HG03460 (cell line): ENCODE data around the gene SHD.
"Not testable (repeated sequence)": the region's sequence is repeated elsewhere in the genome, so short reads cannot be mapped to it uniquely, and the experiment has no call there.

ENCODE experiments used
- ATAC-seq: cut with Tn5 transposase; IDR thresholded peaks from one replicate; pipeline ENCODE4 v1.9.1; 2021; ENCODE audit not compliant: unreplicated experiment

SHD gene

GRCh38 chr19:4267101-4267900 lies 11.8 kb upstream of the SHD start:
- ATAC-seq, result no peak

GRCh38 chr19:4267901-4268815 lies 10.9 kb upstream of the SHD start:
- ATAC-seq, result no peak

- no peak for ATAC-seq
Observed at GRCh38 chr19:4268816-4269430, 10.1 kb upstream of the SHD start.

- ATAC-seq, result no peak
Observed at GRCh38 chr19:4272894-4273293, 6.2 kb upstream of the SHD start.

DNA sequence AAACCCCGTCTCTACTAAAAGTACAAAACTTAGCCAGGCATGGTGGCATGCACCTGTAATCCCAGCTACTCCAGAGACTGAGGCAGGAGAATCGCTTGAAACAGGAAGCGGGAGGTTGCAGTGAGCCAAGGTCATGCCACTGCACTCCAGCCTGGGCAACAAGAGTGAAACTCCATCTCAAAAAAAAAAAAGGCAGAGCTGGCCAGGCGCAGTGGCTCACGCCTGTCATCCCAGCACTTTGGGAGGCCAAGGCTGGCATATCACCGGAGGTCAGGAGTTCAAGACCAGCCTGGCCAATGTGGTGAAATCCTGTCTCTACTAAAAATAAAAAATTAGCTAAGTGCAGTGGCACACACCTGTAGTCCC lies 4.8 kb upstream of the SHD start:
- not testable (repeated sequence) for ATAC-seq

GRCh38 chr19:4277191-4277696 lies 1.8 kb upstream of the SHD start:
- ATAC-seq, result no peak

DNA sequence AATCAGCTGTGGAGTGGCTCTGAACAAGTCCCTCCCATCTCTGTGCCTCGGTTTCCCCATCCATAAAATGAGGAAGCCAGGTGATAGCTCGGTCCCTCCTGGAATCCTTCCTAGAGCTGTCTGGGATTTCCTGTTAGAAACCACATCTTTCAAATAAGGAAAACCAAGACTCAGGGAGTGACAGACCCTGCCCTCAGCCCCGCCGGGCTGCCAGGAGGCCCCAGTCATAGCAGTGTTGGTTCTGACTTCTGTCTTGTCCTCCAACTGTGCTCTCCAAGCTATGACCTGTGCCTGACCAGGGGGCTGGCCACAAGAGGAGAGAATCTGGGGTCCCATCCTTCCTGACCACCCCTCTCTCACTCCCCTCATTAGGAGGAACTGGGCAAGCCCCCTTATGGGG lies 1.1 kb upstream of the SHD start:
- ATAC-seq, result no peak

- ATAC-seq, result no peak
Observed at GRCh38 chr19:4279267-4279529, 132 bp downstream of the SHD start.

GRCh38 chr19:4279530-4280422 lies 710 bp downstream of the SHD start:
- ATAC-seq, result no peak

- no peak for ATAC-seq
Observed at GRCh38 chr19:4284176-4284958, 5.3 kb downstream of the SHD start.

DNA sequence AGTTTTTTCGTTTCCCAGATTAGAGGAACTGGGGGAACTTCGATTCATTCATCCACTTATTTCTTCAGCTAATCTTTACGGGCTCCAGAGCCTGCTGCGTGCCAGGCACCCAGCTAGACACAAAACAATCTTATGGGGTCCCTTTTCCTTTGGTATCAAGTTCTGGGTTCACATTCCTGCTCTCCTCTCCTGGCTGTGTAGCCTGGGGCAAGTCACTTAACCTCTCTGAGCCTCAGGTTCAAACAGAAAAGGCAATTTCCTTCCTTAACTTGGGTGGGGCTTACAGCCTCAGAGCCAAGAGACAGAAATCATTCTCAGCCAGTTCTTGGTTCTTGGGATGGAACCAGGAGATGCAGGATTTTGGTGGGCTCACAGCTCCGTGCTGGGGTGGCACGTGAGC lies 5.9 kb downstream of the SHD start:
- no peak for ATAC-seq

GRCh38 chr19:4286141-4286540 lies 7.1 kb downstream of the SHD start:
- ATAC-seq, result not testable (repeated sequence)

- no peak for ATAC-seq
Observed at GRCh38 chr19:4288091-4288777, 9.2 kb downstream of the SHD start.

- no peak for ATAC-seq
Observed at GRCh38 chr19:4291184-4291732, 12.2 kb downstream of the SHD start.

GRCh38 chr19:4292515-4292914 lies 13.4 kb downstream of the SHD start:
- no peak for ATAC-seq

DNA sequence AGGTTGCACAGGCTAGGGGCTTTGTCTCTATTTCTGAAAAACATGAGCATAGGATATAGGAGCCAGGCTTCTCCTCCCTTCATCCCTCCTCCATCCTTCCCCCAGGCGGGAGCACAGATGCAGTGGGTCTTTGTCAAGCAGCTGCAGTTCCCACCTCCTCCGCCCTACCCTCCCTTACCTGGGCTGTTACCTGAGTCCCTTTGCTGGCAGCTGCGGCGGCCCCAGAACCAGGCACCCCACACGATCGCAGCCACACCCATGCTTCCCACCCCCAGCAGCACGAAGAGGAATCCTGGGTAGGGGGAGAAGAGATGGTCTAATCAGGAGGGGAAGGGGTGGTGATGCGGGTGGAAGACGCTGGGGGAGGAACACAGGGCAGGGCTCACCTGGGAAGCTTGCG lies 15.3 kb downstream of the SHD start:
- ATAC-seq, result no peak

DNA sequence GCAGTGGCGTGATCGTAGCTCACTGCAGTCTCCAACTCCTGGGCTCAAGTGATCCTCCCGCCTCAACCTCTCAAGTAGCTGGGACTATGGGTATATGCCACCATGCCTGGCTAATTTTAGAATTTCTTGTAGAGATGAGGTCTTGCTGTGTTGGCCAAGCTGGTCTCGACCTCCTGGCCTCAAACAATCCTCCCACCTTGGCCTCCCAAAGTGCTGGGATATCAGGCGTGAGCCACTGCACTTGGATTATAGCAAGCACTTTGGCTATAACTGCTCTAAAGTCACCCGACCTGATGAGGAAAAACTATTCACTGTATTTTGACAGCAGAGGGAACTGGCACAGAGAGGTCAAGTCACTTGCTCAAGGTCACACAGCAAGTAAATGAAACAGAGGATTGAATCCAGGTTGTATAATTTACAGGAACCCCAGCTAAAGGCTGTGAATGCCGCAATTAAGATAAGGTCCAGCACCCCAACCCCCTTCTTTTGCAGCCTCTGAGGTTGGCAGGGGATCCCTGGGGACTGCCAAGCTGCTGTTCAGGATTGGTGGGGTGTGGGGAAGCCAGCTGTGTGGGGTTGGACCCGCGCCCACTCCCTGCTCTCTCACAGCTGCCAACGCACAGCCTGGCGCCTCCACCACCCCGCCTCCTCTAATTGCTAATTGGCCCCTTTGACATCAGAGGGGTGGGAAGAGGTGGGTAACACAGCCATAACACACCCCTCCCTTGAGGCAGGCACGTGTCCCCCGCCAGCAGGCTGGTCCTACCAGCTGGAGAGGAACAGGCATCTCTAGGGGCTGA lies 17.1 kb downstream of the SHD start:
- ATAC-seq, result no peak
